Measurements from ENCODE around the gene SEMA5B. TPM values are rescaled to one million over a fixed set of nuclear protein-coding genes. Genes with fewer than 3 reads are reported as not detected.

SEMA5B gene
- total and polyA plus RNA-seq, 2 donors (not counting 3 experiments of a cell fraction or from before 2014, with no cell fraction given): 0.07 TPM; not detected in 1

DNA sequence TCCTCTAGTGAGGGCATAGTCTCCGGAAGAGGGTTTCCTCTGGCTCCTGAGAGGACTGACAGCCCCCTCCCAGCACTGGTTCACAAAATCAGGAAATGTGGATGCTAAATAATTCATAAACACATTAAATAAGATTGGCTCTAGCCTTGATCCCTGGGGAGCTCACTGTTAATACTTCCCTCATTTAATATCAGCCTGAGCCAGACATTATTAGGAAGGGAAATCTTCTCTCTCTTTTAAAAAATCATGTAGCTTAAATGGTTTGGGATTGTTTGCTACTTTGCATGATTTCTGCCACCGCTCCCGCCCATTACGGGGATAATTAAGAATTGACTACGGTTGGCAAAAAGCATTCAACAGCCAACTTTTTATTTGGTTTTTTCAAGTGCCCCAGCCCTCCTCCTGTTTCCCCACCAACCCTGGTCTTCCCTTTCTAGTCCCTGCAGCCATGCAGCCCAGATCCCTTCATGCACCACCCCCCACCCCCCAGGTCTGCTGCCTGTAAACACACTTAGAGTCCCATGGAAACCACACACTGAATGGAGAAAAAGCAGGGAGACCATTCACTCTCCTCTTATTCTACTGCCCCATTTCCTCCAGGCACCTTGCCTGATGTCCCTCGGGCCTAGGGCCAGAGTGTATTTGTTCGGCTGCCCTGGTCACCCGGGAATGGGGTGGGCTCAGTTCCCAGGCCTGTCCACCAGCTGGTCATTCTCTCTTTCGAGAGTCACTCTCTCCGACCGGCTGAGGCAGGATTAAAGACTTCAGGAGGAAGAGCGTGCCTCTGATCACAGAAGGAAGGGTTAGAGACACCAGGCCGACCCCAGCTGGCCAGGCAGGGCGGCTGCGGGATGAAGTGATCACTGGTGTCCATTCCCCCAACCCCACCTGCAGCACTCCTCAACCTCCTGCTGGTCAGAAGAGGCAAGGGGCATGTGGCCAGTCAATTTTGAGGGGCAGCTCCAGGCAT lies 45.1 kb downstream of the SEMA5B start:
- H3K9me1 ChIP-seq (replicated peaks; ENCODE audit: control insufficient read depth, extremely low read depth, insufficient read depth, low read length): no peaks in the 10 kb centered on the region
- H3K79me2 ChIP-seq (ENCODE audit: control insufficient read depth, insufficient read depth, low read length): no peaks in the 10 kb centered on the region
- ChIA-PET POLR2A (no interaction called here), CTCF (no interaction called here)
- no peak overlapping the region for H3K4me2 ChIP-seq (ENCODE audit: insufficient read depth, low read length)
- H3K27ac ChIP-seq (ENCODE audit: insufficient read depth, low read depth, low read length): no peak overlapping the region
- no peaks in the 10 kb centered on the region for H3K4me1 ChIP-seq (ENCODE audit: control insufficient read depth, extremely low read depth, insufficient read depth, low read length)
- no peak overlapping the region for H2AFZ ChIP-seq (ENCODE audit: low read depth, low read length)
- FAIRE-seq (no peak), DNase-seq (ENCODE audit: low read depth, low spot score) (no peak)
- no TSS peak for BruUV-seq (replicated peaks)
- no peak overlapping the region for H3K4me3 ChIP-seq (replicated peaks in 1 of 3; ENCODE audit: insufficient read depth in 1 of 3, low read depth in 1 of 3, low read length in 3 of 3)
- H3K9me3 ChIP-seq (replicated peaks; ENCODE audit: control insufficient read depth, insufficient read depth, low read length): no peaks in the 10 kb centered on the region
- intact Hi-C loops (cut with micrococcal nuclease) (no loop called here), dilution Hi-C loops (cut with MboI; ENCODE audit: extremely low pct_ligation_motif_present, low sequenced_read_pairs) (no loop called here)
- no peaks in the 10 kb centered on the region for H4K20me1 ChIP-seq (replicated peaks; ENCODE audit: control insufficient read depth, extremely low read depth, insufficient read depth, low read length)
- H3K9ac ChIP-seq (replicated peaks; ENCODE audit: extremely low read depth, insufficient read depth, low read length): no peak overlapping the region
- peaks cover 17 to 21% of the 10 kb centered on the region in 2 experiments for H3K27me3 ChIP-seq (ENCODE audit: control insufficient read depth in 2 of 2, insufficient read depth in 2 of 2, low read length in 2 of 2)
- TF ChIP-seq JUN (IDR thresholded peaks at IDR 0.05; ENCODE audit: borderline replicate concordance, insufficient read depth, insufficient read length, low read depth): no peak
- no peak for TF ChIP-seq FOS (IDR thresholded peaks at IDR 0.05; ENCODE audit: borderline replicate concordance, insufficient read depth, low read length)
- TF ChIP-seq GATA2 (IDR thresholded peaks at IDR 0.05; ENCODE audit: insufficient read depth, insufficient read length, low read depth, low read length): no peak
- TF ChIP-seq EZH2 (IDR thresholded peaks at IDR 0.05; ENCODE audit: borderline replicate concordance, low read depth, low read length, severe bottlenecking): no peak
- no peak for TF ChIP-seq MAX (IDR thresholded peaks at IDR 0.05; ENCODE audit: insufficient read depth, insufficient read length)
- TF ChIP-seq POLR2A (IDR thresholded peaks at IDR 0.05; ENCODE audit: low read depth, low read length): no peak
- no peak for TF ChIP-seq CTCF (IDR thresholded peaks at IDR 0.05; ENCODE audit: extremely low read depth in 1 of 2, insufficient read depth in 1 of 2, low read depth in 1 of 2, low read length in 2 of 2)
- TF ChIP-seq MYC (IDR thresholded peaks at IDR 0.05; ENCODE audit: low read depth, low read length): no peak
- TF ChIP-seq POLR2AphosphoS5 (IDR thresholded peaks at IDR 0.05; ENCODE audit: insufficient read depth, low read depth, low read length): no peak
- no peaks in the 10 kb centered on the region for H3K36me3 ChIP-seq (ENCODE audit: control insufficient read depth in 2 of 2, extremely low read depth in 1 of 2, insufficient read depth in 2 of 2, low read length in 2 of 2)

Measured in endothelial cell of umbilical vein (primary cell).